ENCODE measurements around the gene LSG1. TPM values are rescaled to one million over a fixed set of nuclear protein-coding genes. Genes with fewer than 3 reads are reported as not detected.

The LSG1 gene
- total and polyA plus RNA-seq, 9 donors: 26.8 to 46.6 (median 31.5) TPM

GRCh38 chr3:194689493-194689944 is 17.5 kb upstream of the LSG1 start:
- Histone ChIP-seq H3K27ac (no peak overlapping the region), H3K9me3 (no peaks in the 10 kb centered on the region), H3K4me1 (ENCODE audit: insufficient read depth) (peaks cover 17% of the 10 kb centered on the region), H3K36me3 (no peaks in the 10 kb centered on the region), H3K4me3 (no peak overlapping the region), H3K27me3 (no peaks in the 10 kb centered on the region)
- peak in 1 of 5 donors; percentile 14 for DNase-seq
- intact Hi-C loops (cut with DNase I): loop anchor here in 3 of 4 donors (5.0 to 10.0 kb wide), 5 partner anchors 415 to 835 kb away; no protein-coding TSS in a partner anchor
- no peak for TF ChIP-seq EP300 (IDR thresholded peaks at IDR 0.05)
- 8 to 29% (median 17%) methylated on average over 9 of the region's 9 CpGs for WGBS, 3 donors

GRCh38 chr3:194688946-194689345 is 17.0 kb upstream of the LSG1 start:
- Histone ChIP-seq H3K4me1 (ENCODE audit: insufficient read depth) (peaks cover 17% of the 10 kb centered on the region), H3K9me3 (no peaks in the 10 kb centered on the region), H3K36me3 (no peaks in the 10 kb centered on the region), H3K4me3 (no peak overlapping the region), H3K27me3 (no peaks in the 10 kb centered on the region), H3K27ac (no peak overlapping the region)
- intact Hi-C loops (cut with DNase I): loop anchor here in 3 of 4 donors (5.0 to 10.0 kb wide), 5 partner anchors 416 to 836 kb away; no protein-coding TSS in a partner anchor
- WGBS, 3 donors: 57 to 70% (median 59%) methylated on average over 6 of the region's 6 CpGs
- TF ChIP-seq POLR2A (IDR thresholded peaks at IDR 0.05) (no peak), EP300 (IDR thresholded peaks at IDR 0.05) (no peak), CTCF (IDR thresholded peaks at IDR 0.05) (no peak)
- no peak for DNase-seq

GRCh38 chr3:194688200-194688740 is 16.3 kb upstream of the LSG1 start:
- Histone ChIP-seq H3K4me1 (ENCODE audit: insufficient read depth) (peaks cover 17% of the 10 kb centered on the region), H3K27me3 (no peaks in the 10 kb centered on the region), H3K4me3 (peak overlapping the region; percentile 55), H3K9me3 (no peaks in the 10 kb centered on the region), H3K36me3 (no peaks in the 10 kb centered on the region), H3K27ac (peak overlapping the region in 1 of 2 donors; percentile 5)
- DNase-seq: peak in 4 of 5 donors; percentile 12 to 42 (median 38)
- TF ChIP-seq CTCF (IDR thresholded peaks at IDR 0.05): no peak
- TF ChIP-seq POLR2A (IDR thresholded peaks at IDR 0.05): no peak
- no peak for TF ChIP-seq EP300 (IDR thresholded peaks at IDR 0.05)
- intact Hi-C loops (cut with DNase I): loop anchor here in 3 of 4 donors (5.0 to 10.0 kb wide), 5 partner anchors 417 to 837 kb away; no protein-coding TSS in a partner anchor
- 10 to 17% (median 11%) methylated on average over 16 of the region's 16 CpGs for WGBS, 3 donors

- peaks cover 17% of the 10 kb centered on the region for H3K4me1 ChIP-seq (ENCODE audit: insufficient read depth)
- intact Hi-C loops (cut with DNase I): loop anchor here in 3 of 4 donors (2.0 to 10.0 kb wide), 6 partner anchors 417 to 837 kb away; no protein-coding TSS in a partner anchor
- H3K27ac ChIP-seq: peak overlapping the region in 1 of 2 donors; percentile 5
- DNase-seq: peak; percentile 25 to 54 (median 43)
- 2 to 4% (median 4%) methylated on average over 43 to 57 of the region's 57 CpGs for WGBS, 3 donors
- no peaks in the 10 kb centered on the region for H3K27me3 ChIP-seq
- no peaks in the 10 kb centered on the region for H3K9me3 ChIP-seq
- H3K4me3 ChIP-seq: peak overlapping the region; percentile 55
- TF ChIP-seq CTCF (IDR thresholded peaks at IDR 0.05): no peak
- TF ChIP-seq POLR2A (IDR thresholded peaks at IDR 0.05): no peak
- no peak for TF ChIP-seq EP300 (IDR thresholded peaks at IDR 0.05)
- H3K36me3 ChIP-seq: no peaks in the 10 kb centered on the region
These were observed 15.7 kb upstream of the LSG1 start for GRCh38 chr3:194687638-194688199.
